Endothelial cell of umbilical vein (primary cell): ENCODE results near the gene ADGRD1. TPM values are rescaled to one million over a fixed set of nuclear protein-coding genes. Genes with fewer than 3 reads are reported as not detected.

Experiments
- BruUV-seq: library from RNA; stranded (reverse); fragments of 400-500 nt; replicated peaks from 2 replicates; lab custom pipeline; 2021; lab: Mats Ljungman, UMichigan
- CTCF ChIA-PET: fragments of 300-600, 350-600 bp; sonication (Branson Sonifier 250); formaldehyde crosslinking; loops from one replicate; lab custom pipeline; 2021; ENCODE audit warnings: antibody characterized with exemption, inconsistent platforms; lab: Charles Lee
- POLR2A ChIA-PET: fragments of 300-600, 350-600 bp; sonication (Branson Sonifier 250); formaldehyde crosslinking; loops from one replicate; lab custom pipeline; 2021; ENCODE audit warnings: antibody characterized with exemption, inconsistent platforms; lab: Charles Lee
- DNase-seq: peaks from one replicate; pipeline ENCODE4 v3.0.0-alpha.2; 2011; ENCODE audit warnings: low read depth, low spot score
- FAIRE-seq: peaks from 2 replicates; lab custom pipeline; 2011; peaks lifted over from hg19 to GRCh38; lab: Jason Lieb, UNC
- H2AFZ ChIP-seq: 2 replicates; pipeline ENCODE4 v1.6.0; 2012; ENCODE audit warnings: low read depth, low read length, control low read depth, inconsistent platforms
- H3K27ac ChIP-seq: 2 replicates; pipeline ENCODE4 v1.5.1; 2011; ENCODE audit warnings: low read depth, mild to moderate bottlenecking, control low read depth, low read length, moderate library complexity; ENCODE audit not compliant: insufficient read depth
- H3K27me3 ChIP-seq, 2 experiments: 2 replicates each; pipeline versions ENCODE4 v1.6.0 to v1.6.1; 2011; ENCODE audit warnings: low read length in 2 of 2, mixed read lengths in 1 of 2; ENCODE audit not compliant: control insufficient read depth in 2 of 2, insufficient read depth in 2 of 2
- H3K36me3 ChIP-seq, 2 experiments: 2 replicates in 1 of 2; 3 replicates in 1 of 2; pipeline ENCODE4 v1.5.1; 2011; ENCODE audit warnings: low read length in 2 of 2, mild to moderate bottlenecking in 1 of 2, moderate library complexity in 1 of 2; ENCODE audit not compliant: control insufficient read depth in 2 of 2, insufficient read depth in 2 of 2; ENCODE audit errors: extremely low read depth in 1 of 2
- H3K4me1 ChIP-seq: 3 replicates; pipeline ENCODE4 v1.5.1; 2011; ENCODE audit warnings: mild to moderate bottlenecking, low read length; ENCODE audit not compliant: control insufficient read depth, insufficient read depth; ENCODE audit errors: extremely low read depth
- H3K4me2 ChIP-seq: 2 replicates; pipeline ENCODE4 v1.6.1; 2011; ENCODE audit warnings: low read length, control low read depth, mixed read lengths; ENCODE audit not compliant: insufficient read depth
- H3K4me3 ChIP-seq, 3 experiments: fragments of 200-600 bp in 1 of 3; sonication (generic), shearing (Covaris generic) in 1 of 3; replicated peaks in 1 of 3; 2 replicates each; pipeline ENCODE4 v1.5.1; 2011 to 2016; ENCODE audit warnings: control low read depth in 3 of 3, low read length in 3 of 3, mild to moderate bottlenecking in 2 of 3, inconsistent platforms in 1 of 3, low read depth in 1 of 3, moderate library complexity in 1 of 3; ENCODE audit not compliant: insufficient read depth in 1 of 3
- H3K79me2 ChIP-seq: 2 replicates; pipeline ENCODE4 v1.6.0; 2012; ENCODE audit warnings: low read length, inconsistent platforms; ENCODE audit not compliant: control insufficient read depth, insufficient read depth
- H3K9ac ChIP-seq: replicated peaks from 2 replicates; pipeline ENCODE3; 2011; ENCODE audit warnings: low read length, control low read depth; ENCODE audit not compliant: insufficient read depth; ENCODE audit errors: extremely low read depth
- H3K9me1 ChIP-seq: replicated peaks from 3 replicates; pipeline ENCODE4 v1.6.0; 2011; ENCODE audit warnings: mild to moderate bottlenecking, low read length; ENCODE audit not compliant: control insufficient read depth, insufficient read depth; ENCODE audit errors: extremely low read depth
- H3K9me3 ChIP-seq: replicated peaks from 2 replicates; pipeline ENCODE4 v1.5.1; 2012; ENCODE audit warnings: low read length, inconsistent platforms; ENCODE audit not compliant: control insufficient read depth, insufficient read depth
- H4K20me1 ChIP-seq: replicated peaks from 2 replicates; pipeline ENCODE3; 2011; ENCODE audit warnings: mild to moderate bottlenecking, low read length; ENCODE audit not compliant: control insufficient read depth, insufficient read depth; ENCODE audit errors: extremely low read depth
- CTCF ChIP-seq, 2 donors: IDR thresholded peaks; 1 replicate in 1 of 2; 2 replicates in 1 of 2; pipeline ENCODE4 v1.5.1; 2011; ENCODE audit warnings: low read length in 2 of 2, mild to moderate bottlenecking in 2 of 2, moderate library complexity in 2 of 2, control low read depth in 1 of 2, inconsistent platforms in 1 of 2, low read depth in 1 of 2; ENCODE audit not compliant: insufficient read depth in 1 of 2; ENCODE audit errors: extremely low read depth in 1 of 2
- EZH2 ChIP-seq: IDR thresholded peaks from 2 replicates; pipeline ENCODE4 v1.6.1; 2012; ENCODE audit warnings: borderline replicate concordance, low read depth, mild to moderate bottlenecking, moderate library complexity, low read length, inconsistent platforms; ENCODE audit not compliant: severe bottlenecking
- FOS ChIP-seq: IDR thresholded peaks from 2 replicates; pipeline ENCODE4 v1.6.1; 2011; ENCODE audit warnings: mild to moderate bottlenecking, low read length, moderate library complexity, borderline replicate concordance; ENCODE audit not compliant: insufficient read depth
- GATA2 ChIP-seq: IDR thresholded peaks from 2 replicates; pipeline ENCODE4 v1.7.0; 2011; ENCODE audit warnings: low read depth, mild to moderate bottlenecking, moderate library complexity, mixed read lengths, low read length; ENCODE audit not compliant: insufficient read length, insufficient read depth
- JUN ChIP-seq: IDR thresholded peaks from 2 replicates; pipeline ENCODE4 v1.6.1; 2011; ENCODE audit warnings: borderline replicate concordance, low read depth; ENCODE audit not compliant: insufficient read length, insufficient read depth
- MAX ChIP-seq: IDR thresholded peaks from 2 replicates; pipeline ENCODE4 v1.6.1; 2011; ENCODE audit not compliant: insufficient read depth, insufficient read length
- MYC ChIP-seq: IDR thresholded peaks from one replicate; pipeline ENCODE4 v1.6.1; 2011; ENCODE audit warnings: mild to moderate bottlenecking, low read depth, low read length
- POLR2A ChIP-seq: IDR thresholded peaks from 2 replicates; pipeline ENCODE4 v1.6.1; 2012; ENCODE audit warnings: low read depth, mild to moderate bottlenecking, control low read depth, low read length
- POLR2AphosphoS5 ChIP-seq: IDR thresholded peaks from 2 replicates; pipeline ENCODE4 v1.6.1; 2012; ENCODE audit warnings: low read depth, mild to moderate bottlenecking, control low read depth, low read length, moderate library complexity; ENCODE audit not compliant: insufficient read depth
- dilution Hi-C: fragments of 300-500 bp; cut with MboI; formaldehyde crosslinking; loops from one replicate; pipeline ENCODE4 v1.15.0; 2019; ENCODE audit warnings: low sequenced_read_pairs; ENCODE audit not compliant: extremely low pct_ligation_motif_present
- intact Hi-C: fragments of 100-400 bp; cut with micrococcal nuclease; formaldehyde crosslinking; loops from one replicate; pipeline ENCODE4 v1.10.0; 2022
- polyA plus RNA-seq, 4 experiments: library from polyadenylated mRNA; depleted of rRNA in 3 of 4; stranded (reverse) in 3 of 4; unstranded in 1 of 4; fragments of >200 nt; gene quantifications; 2 replicates each; pipeline versions ENCODE4 v1.2.1 to v1.2.3, GENCODE V29; 2011 to 2012; ENCODE audit warnings: missing spikeins in 1 of 4
- total RNA-seq: library from RNA; stranded (reverse); gene quantifications from 2 replicates; pipeline ENCODE4 v1.2.3, GENCODE V29; 2021

ADGRD1 gene
- total and polyA plus RNA-seq, 2 donors (not counting 3 experiments of a cell fraction or from before 2014, with no cell fraction given): 0.07 TPM; not detected in 1

DNA sequence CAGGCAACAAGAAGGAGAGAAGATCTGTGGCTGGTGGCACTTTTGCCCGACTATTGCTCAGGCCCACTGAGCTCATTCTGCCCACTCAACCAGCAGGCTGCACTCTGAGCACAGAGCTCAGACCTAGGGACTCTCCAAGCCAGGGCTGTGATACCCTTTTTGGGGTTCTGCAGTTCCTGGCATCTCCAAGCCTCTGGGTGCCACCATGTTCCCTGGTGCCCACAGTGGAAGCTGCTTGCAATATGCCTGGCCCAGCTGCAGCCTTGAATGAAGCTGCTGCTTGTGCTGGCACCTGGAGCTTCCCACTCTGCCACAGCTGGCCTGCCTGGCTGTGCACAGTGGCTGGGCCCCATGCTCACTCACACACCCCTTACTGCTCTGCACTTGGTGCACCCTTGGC, 236.1 kb downstream of the ADGRD1 start:
- Histone ChIP-seq H3K9me3 (no peaks in the 10 kb centered on the region), H3K9ac (no peak overlapping the region), H3K27me3 (no peaks in the 10 kb centered on the region), H3K9me1 (no peaks in the 10 kb centered on the region), H2AFZ (no peak overlapping the region), H4K20me1 (no peaks in the 10 kb centered on the region), H3K27ac (no peak overlapping the region), H3K4me3 (no peak overlapping the region), H3K4me1 (no peaks in the 10 kb centered on the region), H3K4me2 (no peak overlapping the region), H3K79me2 (no peaks in the 10 kb centered on the region), H3K36me3 (no peaks in the 10 kb centered on the region)
- BruUV-seq: no TSS peak
- POLR2A ChIA-PET: no interaction called here
- dilution Hi-C loops: no loop called here
- no peak for TF ChIP-seq POLR2A
- TF ChIP-seq CTCF (IDR thresholded peaks at IDR 0.05; ENCODE audit: extremely low read depth in 1 of 2, insufficient read depth in 1 of 2, low read depth in 1 of 2, low read length in 2 of 2): no peak
- no peak for TF ChIP-seq EZH2
- TF ChIP-seq POLR2AphosphoS5: no peak
- TF ChIP-seq MYC: no peak
- TF ChIP-seq GATA2: no peak
- TF ChIP-seq JUN: no peak
- TF ChIP-seq FOS: no peak
- no peak for TF ChIP-seq MAX
- FAIRE-seq: no peak
- DNase-seq: no peak
- intact Hi-C loops: no loop called here
- CTCF ChIA-PET: no interaction called here
